Lower leg skin (tissue), 3 donors: ENCODE results near the gene D2HGDH.

ENCODE experiments used
- POLR2A ChIP-seq, 2 donors: fragments of 450-650 bp; IDR thresholded peaks; one replicate each; pipeline ENCODE4 v1.6.1; 2016 to 2017; ENCODE audit warnings: antibody characterized with exemption in 2 of 2, mild to moderate bottlenecking in 1 of 2, moderate library complexity in 1 of 2
- TF ChIP-seq, protein P1 (sequence below), 3 donors: fragments of 450-650 bp; IDR thresholded peaks; one replicate each; pipeline ENCODE4 v1.5.1; 2016; ENCODE audit warnings: antibody characterized with exemption in 3 of 3, mild to moderate bottlenecking in 3 of 3, moderate library complexity in 2 of 3

DNA sequence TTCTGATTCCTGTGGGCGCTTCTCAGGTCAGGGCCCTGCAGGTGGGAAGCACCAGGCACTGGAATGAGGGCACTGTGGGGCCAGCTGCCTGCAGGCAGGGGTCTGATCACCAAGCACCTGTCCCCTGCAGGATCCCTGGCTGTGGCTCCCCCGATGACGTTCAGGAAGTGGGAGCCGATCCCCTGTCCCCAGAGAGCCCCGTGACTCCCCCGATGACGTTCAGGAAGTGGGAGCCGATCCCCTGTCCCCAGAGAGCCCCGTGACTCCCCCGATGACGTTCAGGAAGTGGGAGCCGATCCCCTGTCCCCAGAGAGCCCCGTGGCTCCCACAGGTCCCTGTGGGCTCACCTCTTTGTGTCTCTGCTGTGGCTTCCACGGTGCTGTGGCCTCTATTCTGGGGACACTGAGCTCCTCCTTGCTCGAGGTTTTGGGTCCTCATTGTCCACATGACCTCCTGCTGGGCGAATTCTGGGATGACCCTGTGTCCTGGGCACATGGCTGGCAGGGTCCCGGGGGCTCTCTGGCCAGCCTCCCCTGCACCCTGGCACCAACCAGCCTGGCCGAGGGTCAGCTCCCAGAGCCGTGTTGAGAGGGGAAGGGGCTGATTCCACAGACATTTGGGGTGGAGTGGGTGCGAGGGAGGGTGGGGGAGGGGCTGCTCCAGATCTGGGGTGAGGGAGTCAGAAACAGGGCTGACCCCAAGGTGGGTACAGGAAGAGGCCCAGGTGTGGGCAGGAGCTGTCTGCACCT is 79.4 kb downstream of the D2HGDH start:
- TF ChIP-seq, protein P1, sequence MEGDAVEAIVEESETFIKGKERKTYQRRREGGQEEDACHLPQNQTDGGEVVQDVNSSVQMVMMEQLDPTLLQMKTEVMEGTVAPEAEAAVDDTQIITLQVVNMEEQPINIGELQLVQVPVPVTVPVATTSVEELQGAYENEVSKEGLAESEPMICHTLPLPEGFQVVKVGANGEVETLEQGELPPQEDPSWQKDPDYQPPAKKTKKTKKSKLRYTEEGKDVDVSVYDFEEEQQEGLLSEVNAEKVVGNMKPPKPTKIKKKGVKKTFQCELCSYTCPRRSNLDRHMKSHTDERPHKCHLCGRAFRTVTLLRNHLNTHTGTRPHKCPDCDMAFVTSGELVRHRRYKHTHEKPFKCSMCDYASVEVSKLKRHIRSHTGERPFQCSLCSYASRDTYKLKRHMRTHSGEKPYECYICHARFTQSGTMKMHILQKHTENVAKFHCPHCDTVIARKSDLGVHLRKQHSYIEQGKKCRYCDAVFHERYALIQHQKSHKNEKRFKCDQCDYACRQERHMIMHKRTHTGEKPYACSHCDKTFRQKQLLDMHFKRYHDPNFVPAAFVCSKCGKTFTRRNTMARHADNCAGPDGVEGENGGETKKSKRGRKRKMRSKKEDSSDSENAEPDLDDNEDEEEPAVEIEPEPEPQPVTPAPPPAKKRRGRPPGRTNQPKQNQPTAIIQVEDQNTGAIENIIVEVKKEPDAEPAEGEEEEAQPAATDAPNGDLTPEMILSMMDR (IDR thresholded peaks at IDR 0.05) = no peak
- TF ChIP-seq POLR2A (IDR thresholded peaks at IDR 0.05) = no peak
